ENCODE measurements around the gene WNT8A.
"Not testable (repeated sequence)": the region's sequence is repeated elsewhere in the genome, so short reads cannot be mapped to it uniquely, and the experiment has no call there.

Gene WNT8A

GRCh38 chr5:138051441-138052296 is 32.2 kb upstream of the WNT8A start:
- TF ChIP-seq CTCF (IDR thresholded peaks at IDR 0.05; ENCODE audit: low read depth, low read length): no peak
- DNase-seq (ENCODE audit: low read depth in 2 of 2): peak in 1 of 2 donors; percentile 89

GRCh38 chr5:138052718-138053117 is 31.1 kb upstream of the WNT8A start:
- H3K4me3 ChIP-seq (replicated peaks in 1 of 2; ENCODE audit: low read depth in 2 of 2, low read length in 2 of 2); DNase-seq (ENCODE audit: low read depth in 2 of 2): not testable (repeated sequence)

More at GRCh38 chr5:138051441-138052296, 32.2 kb upstream of the WNT8A start:
- H3K4me3 ChIP-seq (replicated peaks in 1 of 2; ENCODE audit: low read depth in 2 of 2, low read length in 2 of 2): no peak overlapping the region

GRCh38 chr5:138053554-138053953 is 30.3 kb upstream of the WNT8A start:
- DNase-seq (ENCODE audit: low read depth in 2 of 2): no peak
- no peak for TF ChIP-seq CTCF (IDR thresholded peaks at IDR 0.05; ENCODE audit: low read depth, low read length)
- H3K4me3 ChIP-seq (replicated peaks in 1 of 2; ENCODE audit: low read depth in 2 of 2, low read length in 2 of 2): no peak overlapping the region

DNA sequence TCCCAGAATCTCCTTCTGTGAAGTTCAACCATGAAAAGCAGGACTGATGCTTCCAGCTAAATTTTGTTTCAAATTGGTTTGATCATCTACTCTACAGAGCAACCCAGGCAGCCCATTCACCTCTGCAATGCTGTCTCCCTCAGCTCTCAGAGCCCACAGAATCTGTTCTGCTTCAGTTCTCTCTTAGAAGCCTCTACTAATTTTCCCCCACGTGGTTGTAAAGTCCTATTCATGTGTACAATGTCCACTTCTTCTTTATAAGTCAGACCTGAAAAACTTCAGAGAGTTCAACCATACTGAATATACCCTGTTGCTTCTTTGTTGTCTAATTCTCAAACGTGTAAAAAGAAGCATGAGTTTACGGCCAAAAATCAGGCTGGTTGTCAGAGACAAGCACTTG is 29.6 kb upstream of the WNT8A start:
- TF ChIP-seq CTCF (IDR thresholded peaks at IDR 0.05; ENCODE audit: low read depth, low read length): no peak
- no peak overlapping the region for H3K4me3 ChIP-seq (replicated peaks in 1 of 2; ENCODE audit: low read depth in 2 of 2, low read length in 2 of 2)

DNA sequence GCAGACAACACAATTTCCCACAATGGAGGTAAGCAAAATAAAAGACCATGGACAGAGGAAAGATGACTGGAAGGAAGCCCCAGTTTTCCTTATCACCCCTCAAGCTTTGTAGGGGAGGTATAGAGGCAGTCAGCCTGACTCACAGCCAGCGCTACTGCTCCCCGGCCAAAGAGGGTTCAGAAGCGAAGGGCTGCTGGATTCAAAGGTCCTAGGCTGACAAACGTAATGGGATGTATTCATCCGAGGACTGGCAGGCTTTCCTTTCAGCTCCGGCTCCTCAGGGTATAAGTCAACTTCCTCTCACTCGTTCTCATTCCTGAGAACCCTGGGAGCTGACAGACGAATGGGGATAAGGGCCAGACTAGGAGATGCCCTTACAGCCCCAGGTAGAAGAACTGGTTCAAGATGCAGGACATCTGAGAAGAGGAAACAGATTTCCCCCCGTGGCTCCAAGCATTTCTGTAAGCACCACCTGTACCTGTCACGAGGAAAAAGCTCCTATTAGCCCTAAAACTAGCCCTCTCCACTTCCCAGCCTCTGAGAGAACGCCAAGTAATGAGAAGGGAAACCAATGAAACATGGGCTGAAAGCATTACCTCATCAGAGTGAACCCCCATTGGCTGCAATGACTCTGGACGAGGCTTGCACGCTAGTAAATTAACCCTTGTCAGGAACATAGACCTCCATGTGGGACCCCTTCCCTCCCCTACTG is 28.8 kb upstream of the WNT8A start:
- no peak for TF ChIP-seq CTCF (IDR thresholded peaks at IDR 0.05; ENCODE audit: low read depth, low read length)
- DNase-seq (ENCODE audit: low read depth in 2 of 2): peak; percentile 22 to 43
- no peak overlapping the region for H3K4me3 ChIP-seq (replicated peaks in 1 of 2; ENCODE audit: low read depth in 2 of 2, low read length in 2 of 2)

More for the DNA sequence above, 29.6 kb upstream of the WNT8A start:
- DNase-seq (ENCODE audit: low read depth in 2 of 2): no peak

DNA sequence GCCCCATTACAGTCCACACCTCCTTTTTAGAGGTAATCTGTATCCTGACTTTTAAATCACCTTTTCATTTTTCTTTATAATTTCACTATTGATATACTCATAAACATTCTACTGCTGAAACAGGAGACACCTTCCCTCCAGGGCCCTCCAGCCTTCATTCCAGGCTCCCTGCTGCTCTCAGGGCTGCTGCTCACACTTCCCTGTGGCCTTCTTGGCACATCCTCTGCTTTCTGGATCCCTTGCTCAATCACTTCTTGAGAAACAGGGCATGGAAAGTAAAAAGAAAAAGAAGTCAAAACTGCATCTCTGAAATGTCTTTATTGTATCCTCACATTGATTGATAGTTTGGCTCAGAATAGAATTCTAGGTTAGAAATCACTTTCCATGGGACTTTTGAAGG is 19.3 kb upstream of the WNT8A start:
- TF ChIP-seq CTCF (IDR thresholded peaks at IDR 0.05; ENCODE audit: low read depth, low read length): no peak
- H3K4me3 ChIP-seq (replicated peaks in 1 of 2; ENCODE audit: low read depth in 2 of 2, low read length in 2 of 2): no peak overlapping the region
- peak in 1 of 2 donors; percentile 46 for DNase-seq (ENCODE audit: low read depth in 2 of 2)

DNA sequence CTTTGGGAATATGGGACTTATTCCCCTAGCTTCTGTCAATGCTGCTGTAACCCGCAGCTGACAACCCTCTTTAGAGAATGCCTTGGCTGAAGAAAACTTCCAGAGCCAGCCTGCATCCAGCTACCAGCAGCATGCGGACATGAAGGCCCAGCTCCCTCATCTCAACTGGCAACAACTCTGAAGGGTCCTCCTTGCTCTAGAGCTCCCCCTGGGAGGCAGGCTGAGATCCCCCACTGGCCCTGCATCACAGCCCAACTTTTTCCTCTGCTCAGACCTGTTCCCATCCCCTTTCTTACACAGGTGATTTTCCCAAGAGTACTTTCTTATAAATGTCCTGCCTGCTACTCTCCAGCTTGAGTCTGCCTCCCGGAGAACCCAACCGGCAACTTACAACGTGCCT is 18.7 kb upstream of the WNT8A start:
- DNase-seq (ENCODE audit: low read depth in 2 of 2): peak in 1 of 2 donors; percentile 13
- no peak overlapping the region for H3K4me3 ChIP-seq (replicated peaks in 1 of 2; ENCODE audit: low read depth in 2 of 2, low read length in 2 of 2)
- TF ChIP-seq CTCF (IDR thresholded peaks at IDR 0.05; ENCODE audit: low read depth, low read length): peak; percentile 32
